ENCODE measurements around the gene TLR10.

DNA sequence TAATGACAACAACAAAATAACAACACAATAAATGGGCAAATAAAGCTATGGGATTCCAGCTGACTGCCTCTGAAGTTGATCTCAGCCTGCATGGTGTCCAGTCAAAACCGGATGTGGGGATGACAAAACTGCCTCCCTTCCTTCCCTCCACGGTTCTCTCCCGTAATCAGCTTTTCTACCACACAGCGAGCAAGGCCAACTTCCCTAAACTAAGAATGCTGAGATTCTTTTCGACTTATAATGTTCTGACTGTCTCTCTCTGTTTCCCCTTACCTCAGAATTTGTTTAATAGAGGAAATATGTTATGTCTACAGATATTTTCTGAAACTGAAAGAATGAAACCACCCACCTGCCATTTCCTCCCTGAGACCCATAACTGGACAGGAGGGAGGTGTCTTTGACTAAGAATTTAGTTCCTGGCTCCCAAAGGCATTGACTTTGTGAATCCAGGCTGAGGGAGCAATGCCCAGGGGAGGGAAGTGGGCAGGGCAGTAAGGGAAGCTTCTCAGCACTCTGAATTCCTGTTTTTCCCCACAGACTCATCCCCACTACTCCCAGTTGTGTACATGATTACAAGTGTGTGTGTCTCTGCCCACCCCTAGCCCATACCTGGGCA is 22.8 kb upstream of the TLR10 start:
- TF ChIP-seq POLR2A (IDR thresholded peaks at IDR 0.05) (no peak), POLR2AphosphoS5 (IDR thresholded peaks at IDR 0.05; ENCODE audit: insufficient read depth in 1 of 2, low read depth in 1 of 2) (no peak)

Measured in vagina (tissue), 2 donors.